ENCODE data around the gene NIT1. TPM values are rescaled to one million over a fixed set of nuclear protein-coding genes. Genes with fewer than 3 reads are reported as not detected.

Gene NIT1
- total RNA-seq, 2 donors from 2014 or later = 51.0 to 65.1 TPM

DNA sequence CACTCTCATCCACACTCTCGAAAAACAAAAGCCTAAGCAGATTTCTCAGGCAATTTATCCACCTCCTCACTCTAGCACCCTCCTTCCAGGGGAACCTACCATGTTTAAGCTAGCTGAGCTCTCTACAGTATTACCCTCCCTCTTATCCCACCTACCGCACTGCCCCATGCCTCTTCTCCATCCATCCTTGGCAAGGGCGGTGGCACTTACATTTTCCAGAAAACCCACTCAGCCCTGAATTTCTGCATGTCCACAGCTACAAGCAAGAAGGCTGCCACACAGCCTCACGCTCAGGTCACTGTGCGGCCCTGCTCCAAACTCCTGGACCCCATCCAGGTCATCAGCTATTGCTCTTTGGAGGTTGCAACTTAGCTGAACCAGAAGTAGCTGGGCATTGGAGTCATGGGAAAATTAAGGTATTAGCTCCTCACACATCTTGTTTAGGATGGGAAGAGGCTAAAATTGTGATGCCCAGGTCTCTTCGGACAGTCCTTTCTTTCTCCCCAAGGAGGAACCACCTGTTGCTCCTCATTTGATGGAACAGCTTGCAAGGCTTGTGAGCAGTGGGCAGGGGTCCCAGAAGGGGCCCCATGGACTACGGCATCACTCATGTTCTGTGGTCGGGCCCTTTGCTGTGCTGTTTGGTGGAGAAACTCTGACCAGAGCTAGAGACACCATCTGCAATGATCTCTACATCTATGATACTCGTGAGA lies 18.7 kb upstream of the NIT1 start:
- no peaks in the 10 kb centered on the region for H3K4me1 ChIP-seq (ENCODE audit: control insufficient read depth, insufficient read depth, low read length)
- H3K4me3 ChIP-seq (ENCODE audit: low read length) = peak overlapping the region; percentile 82
- Mint-ChIP-seq H3K27ac (peak overlapping the region; percentile 24), H3K4me1 (peaks cover 4% of the 10 kb centered on the region), H3K36me3 (ENCODE audit: low read depth) (peaks cover 24% of the 10 kb centered on the region), H3K4me3 (peak overlapping the region; percentile 72), H3K27me3 (ENCODE audit: insufficient read depth) (peaks cover 8% of the 10 kb centered on the region), H3K9me3 (no peaks in the 10 kb centered on the region)
- H3K9ac ChIP-seq (ENCODE audit: extremely low read depth, low read length, poor library complexity, severe bottlenecking) = peak overlapping the region; percentile 78
- H3K27me3 ChIP-seq (ENCODE audit: control insufficient read depth, insufficient read depth, low read length, poor library complexity, severe bottlenecking) = peaks cover 10% of the 10 kb centered on the region
- H3K9me3 ChIP-seq (ENCODE audit: control insufficient read depth, low read length) = no peaks in the 10 kb centered on the region
- no peak overlapping the region for H3K27ac ChIP-seq (ENCODE audit: low read depth, low read length)
- DNase-seq = peak; percentile 31
- WGBS, 2 experiments (ENCODE audit: insufficient coverage in 1 of 2, insufficient read length in 1 of 2) = 91 to 98% methylated on average over 4 to 9 of the region's 9 CpGs
- peaks cover 24% of the 10 kb centered on the region for H3K36me3 ChIP-seq (ENCODE audit: control insufficient read depth, insufficient read depth, low read length)
- TF ChIP-seq CTCF (conservative IDR thresholded peaks at IDR 0.05) = no peak

- TF ChIP-seq CTCF (conservative IDR thresholded peaks at IDR 0.05) = no peak
- H3K4me1 Mint-ChIP-seq = peaks cover 4% of the 10 kb centered on the region
- H3K4me3 ChIP-seq (ENCODE audit: low read length) = no peak overlapping the region
- H3K36me3 Mint-ChIP-seq (ENCODE audit: low read depth) = peaks cover 24% of the 10 kb centered on the region
- peaks cover 4% of the 10 kb centered on the region for H3K27me3 Mint-ChIP-seq (ENCODE audit: insufficient read depth)
- no peak overlapping the region for H3K9ac ChIP-seq (ENCODE audit: extremely low read depth, low read length, poor library complexity, severe bottlenecking)
- peaks cover 24% of the 10 kb centered on the region for H3K36me3 ChIP-seq (ENCODE audit: control insufficient read depth, insufficient read depth, low read length)
- no peaks in the 10 kb centered on the region for H3K9me3 Mint-ChIP-seq
- WGBS, 2 experiments (ENCODE audit: insufficient coverage in 1 of 2, insufficient read length in 1 of 2) = 86 to 100% methylated on average over 1 to 2 of the region's 2 CpGs
- no peak overlapping the region for H3K4me3 Mint-ChIP-seq
- no peaks in the 10 kb centered on the region for H3K4me1 ChIP-seq (ENCODE audit: control insufficient read depth, insufficient read depth, low read length)
- no peaks in the 10 kb centered on the region for H3K27me3 ChIP-seq (ENCODE audit: control insufficient read depth, insufficient read depth, low read length, poor library complexity, severe bottlenecking)
- peak; percentile 9 for DNase-seq
- H3K9me3 ChIP-seq (ENCODE audit: control insufficient read depth, low read length) = no peaks in the 10 kb centered on the region
- H3K27ac ChIP-seq (ENCODE audit: low read depth, low read length) = no peak overlapping the region
- H3K27ac Mint-ChIP-seq = no peak overlapping the region
Measured at GRCh38 chr1:161100556-161100955, 17.3 kb upstream of the NIT1 start.

DNA sequence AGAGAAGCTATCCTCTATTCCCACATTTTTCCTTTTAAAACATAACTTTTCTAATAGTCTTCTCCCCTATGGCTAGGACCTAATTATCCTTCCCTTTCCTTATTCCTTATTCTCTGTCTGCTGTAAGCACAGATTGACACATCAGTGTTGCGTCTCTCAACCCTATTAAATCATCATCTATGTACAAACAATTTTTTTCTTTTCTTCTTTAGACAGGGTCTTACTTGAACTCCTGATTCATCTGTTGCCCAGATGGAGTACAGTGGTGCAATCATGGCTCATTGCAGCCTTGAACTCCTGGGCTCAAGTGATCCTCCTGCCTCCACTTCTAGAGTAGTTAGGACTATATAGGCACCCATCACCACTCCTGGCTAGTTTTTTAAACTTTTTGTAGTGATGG lies 11.5 kb upstream of the NIT1 start:
- Mint-ChIP-seq H3K9me3 (no peaks in the 10 kb centered on the region), H3K27ac (no peak overlapping the region), H3K4me3 (no peak overlapping the region), H3K4me1 (no peaks in the 10 kb centered on the region), H3K36me3 (ENCODE audit: low read depth) (peaks cover 18% of the 10 kb centered on the region), H3K27me3 (ENCODE audit: insufficient read depth) (no peaks in the 10 kb centered on the region)
- Histone ChIP-seq H3K4me1 (ENCODE audit: control insufficient read depth, insufficient read depth, low read length) (no peaks in the 10 kb centered on the region), H3K9ac (ENCODE audit: extremely low read depth, low read length, poor library complexity, severe bottlenecking) (no peak overlapping the region), H3K36me3 (ENCODE audit: control insufficient read depth, insufficient read depth, low read length) (peaks cover 16% of the 10 kb centered on the region), H3K27ac (ENCODE audit: low read depth, low read length) (no peak overlapping the region), H3K9me3 (ENCODE audit: control insufficient read depth, low read length) (no peaks in the 10 kb centered on the region), H3K27me3 (ENCODE audit: control insufficient read depth, insufficient read depth, low read length, poor library complexity, severe bottlenecking) (no peaks in the 10 kb centered on the region), H3K4me3 (ENCODE audit: low read length) (no peak overlapping the region)
- WGBS, 2 experiments (ENCODE audit: insufficient coverage in 1 of 2, insufficient read length in 1 of 2) = 80 to 96% methylated on average over 1 of the region's 1 CpG
- TF ChIP-seq CTCF (conservative IDR thresholded peaks at IDR 0.05) = no peak
- no peak for DNase-seq
